Fibroblast of mammary gland (primary cell): Measurements from ENCODE around the gene ZNF425.
"Not testable (repeated sequence)": the region's sequence is repeated elsewhere in the genome, so short reads cannot be mapped to it uniquely, and the experiment has no call there.

ENCODE experiments used
- DNase-seq: peaks from one replicate; pipeline ENCODE4 v3.0.0-alpha.2; 2010; ENCODE audit warnings: low read depth
- H3K4me3 ChIP-seq: 2 replicates; pipeline ENCODE4 v1.5.1; 2011; ENCODE audit warnings: low read depth, mild to moderate bottlenecking, low read length, moderate library complexity; ENCODE audit not compliant: control insufficient read depth
- CTCF ChIP-seq: conservative IDR thresholded peaks from 2 replicates; pipeline ENCODE4 v1.5.1; 2011; ENCODE audit warnings: low read depth, low read length, inconsistent platforms; ENCODE audit not compliant: control insufficient read depth, insufficient read depth

ZNF425 gene

DNA sequence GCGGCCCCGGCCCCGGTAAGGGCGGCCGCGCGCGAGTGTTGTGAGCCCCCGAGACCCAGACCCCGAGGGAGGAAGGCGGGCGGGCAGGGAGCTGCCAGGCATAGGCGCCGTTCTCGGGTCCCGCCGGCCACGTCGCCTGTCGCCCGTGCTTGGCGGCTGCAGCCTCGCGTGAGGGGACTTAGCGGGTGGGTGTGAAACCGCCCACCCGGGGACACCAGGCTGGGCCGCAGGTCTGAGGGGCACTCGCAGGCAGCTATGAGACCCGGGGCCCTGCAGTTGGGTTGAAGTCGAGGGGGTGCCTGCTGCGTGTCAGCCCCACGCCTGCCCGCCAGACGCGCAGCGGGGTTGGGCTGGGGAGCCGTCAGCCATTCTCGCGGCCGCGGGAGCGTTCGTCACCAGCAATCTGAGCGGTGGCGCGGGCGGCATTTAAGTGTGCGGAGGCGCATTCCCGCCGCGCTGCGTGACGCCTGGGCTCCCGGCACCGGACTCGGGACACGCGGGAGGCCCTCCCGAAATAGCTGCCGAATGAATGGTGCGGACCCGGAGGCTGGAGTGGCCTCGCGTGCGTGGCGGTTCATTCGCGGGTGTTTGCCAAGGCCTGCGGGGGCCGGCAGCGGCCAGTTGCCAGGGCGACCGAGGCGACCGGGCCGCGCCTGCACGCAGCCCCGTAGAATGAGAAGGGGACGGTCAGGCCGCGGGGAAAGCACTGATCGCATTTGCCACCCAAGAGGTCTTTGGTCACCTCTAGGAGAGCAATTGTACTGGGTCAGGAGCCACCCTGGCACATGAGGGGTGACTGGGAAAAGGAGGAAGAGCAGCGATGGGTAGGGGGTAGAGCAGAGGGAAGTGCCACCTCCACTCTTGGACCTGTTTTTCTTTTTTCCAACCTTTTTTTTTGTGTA lies 21.9 kb upstream of the ZNF425 start:
- peak overlapping the region; percentile 76 for H3K4me3 ChIP-seq
- no peak for TF ChIP-seq CTCF

DNA sequence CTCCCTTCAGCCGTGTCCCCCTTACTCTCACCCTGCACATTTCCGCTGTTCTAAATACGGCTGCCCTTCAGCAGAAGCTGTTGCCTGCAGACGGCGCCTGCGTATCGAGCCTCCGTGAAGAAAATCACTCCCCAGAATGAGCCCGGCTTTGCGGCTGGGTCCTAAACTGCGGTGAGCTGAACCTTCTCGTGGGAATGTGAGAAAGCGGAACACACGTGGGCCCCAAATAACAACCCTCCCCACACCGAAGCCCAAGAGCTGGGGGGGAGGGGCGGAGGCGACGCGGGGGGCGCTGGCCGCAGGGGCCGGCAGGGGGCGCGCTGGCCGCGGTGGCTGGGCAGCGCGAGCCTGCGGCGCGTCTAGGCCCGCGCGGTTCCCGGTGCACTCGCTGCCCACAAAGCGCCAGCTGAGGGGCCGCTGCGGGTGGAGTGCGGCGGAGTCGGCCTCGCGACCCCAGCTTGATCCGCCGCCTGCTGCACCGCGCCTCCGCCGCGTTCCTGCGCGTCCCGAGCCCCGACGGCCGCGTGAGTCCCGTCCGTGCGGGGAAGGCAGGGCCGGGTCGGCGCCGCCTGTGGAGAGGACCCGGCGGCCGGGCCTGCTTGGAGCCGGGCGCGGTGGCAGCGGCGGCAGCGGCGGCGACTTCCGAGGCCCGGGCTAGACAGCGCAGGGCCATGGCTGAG lies 21.1 kb upstream of the ZNF425 start, which contains the start of gene ZNF398:
ZNF398 (plus strand) TSS at position 382 of the 680 bp plus-strand sequence; CDS start at position 672, 290 bp downstream.
- peak; percentile 70 for DNase-seq
- H3K4me3 ChIP-seq, result peak within 1 kb of the TSS; percentile 82
- no peak for TF ChIP-seq CTCF

More for the DNA sequence above, 21.9 kb upstream of the ZNF425 start:
- peak; percentile 41 for DNase-seq

- H3K4me3 ChIP-seq, result no peak overlapping the region
- DNase-seq, result no peak
- TF ChIP-seq CTCF, result no peak
Observed at GRCh38 chr7:149145031-149145845, 19.1 kb upstream of the ZNF425 start.

GRCh38 chr7:149144436-149144922 lies 18.4 kb upstream of the ZNF425 start:
- not testable (repeated sequence) for DNase-seq

GRCh38 chr7:149141893-149142292 lies 15.8 kb upstream of the ZNF425 start:
- no peak for DNase-seq
- H3K4me3 ChIP-seq, result no peak overlapping the region
- TF ChIP-seq CTCF, result no peak

More at GRCh38 chr7:149144436-149144922, 18.4 kb upstream of the ZNF425 start:
- not testable (repeated sequence) for H3K4me3 ChIP-seq

DNA sequence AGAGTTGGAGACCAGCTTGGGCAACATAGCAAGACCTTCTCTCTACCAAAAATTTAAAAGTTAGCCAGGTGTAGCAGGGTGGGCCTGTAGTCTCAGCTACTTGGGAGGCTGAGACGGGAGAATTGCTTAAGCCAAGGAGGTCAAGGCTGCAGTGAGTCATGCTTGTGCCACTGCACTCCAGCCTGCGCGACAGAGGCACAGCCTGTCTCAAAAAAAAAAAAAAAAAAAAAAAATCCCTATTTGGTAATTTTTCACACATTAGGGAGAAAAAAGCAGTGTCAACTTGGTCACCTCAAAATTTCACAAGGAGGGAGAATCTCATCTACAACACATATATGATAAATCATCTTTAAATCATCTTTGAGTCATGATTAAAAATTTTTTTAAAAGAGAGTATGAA lies 14.7 kb upstream of the ZNF425 start:
- TF ChIP-seq CTCF, result no peak

GRCh38 chr7:149136118-149136517 lies 10.0 kb upstream of the ZNF425 start:
- H3K4me3 ChIP-seq, result no peak overlapping the region
- DNase-seq, result no peak
- no peak for TF ChIP-seq CTCF

More for the DNA sequence above, 14.7 kb upstream of the ZNF425 start:
- DNase-seq, result peak; percentile 44
- no peak overlapping the region for H3K4me3 ChIP-seq
